Thyroid gland (tissue), 4 donors: ENCODE data around the gene ELP4.

Experiments used
- CTCF ChIP-seq, 6 experiments: fragments of 200-600 bp in 3 of 6; fragments of 450-650 bp in 3 of 6; sonication (generic) in 3 of 6; IDR thresholded peaks; one replicate each; pipeline ENCODE4 v1.5.1; 2016 to 2019; ENCODE audit warnings: antibody characterized with exemption in 6 of 6, mild to moderate bottlenecking in 2 of 6, inconsistent platforms in 1 of 6, moderate library complexity in 1 of 6
- POLR2A ChIP-seq, 2 donors: fragments of 450-650 bp; IDR thresholded peaks; one replicate each; pipeline ENCODE4 v1.6.1; 2017; ENCODE audit warnings: antibody characterized with exemption in 2 of 2, mild to moderate bottlenecking in 2 of 2, moderate library complexity in 1 of 2

GRCh38 chr11:31714840-31715239 lies 205.3 kb downstream of the ELP4 start:
- TF ChIP-seq CTCF (IDR thresholded peaks at IDR 0.05) (no peak), POLR2A (IDR thresholded peaks at IDR 0.05) (no peak)
